ENCODE results near the gene UQCR11. TPM values are rescaled to one million over a fixed set of nuclear protein-coding genes. Genes with fewer than 3 reads are reported as not detected.

UQCR11 gene
- polyA plus RNA-seq, 1 donor (not counting 4 experiments of a cell fraction or from before 2014, with no cell fraction given): 327 TPM

- peaks cover 11% of the 10 kb centered on the region for H3K27me3 ChIP-seq (ENCODE audit: control insufficient read depth, extremely low read depth, insufficient read depth, low read length)
- H3K4me1 ChIP-seq (ENCODE audit: control insufficient read depth, extremely low read depth, insufficient read depth, low read length): no peaks in the 10 kb centered on the region
- peaks cover 13% of the 10 kb centered on the region for H3K79me2 ChIP-seq (ENCODE audit: control insufficient read depth, insufficient read depth, low read length)
- DNase-seq (ENCODE audit: low read depth, low spot score) (no peak), FAIRE-seq (no peak)
- H3K36me3 ChIP-seq (ENCODE audit: control insufficient read depth in 2 of 2, extremely low read depth in 1 of 2, insufficient read depth in 2 of 2, low read length in 2 of 2): no peaks in the 10 kb centered on the region
- dilution Hi-C loops (cut with MboI; ENCODE audit: extremely low pct_ligation_motif_present, low sequenced_read_pairs): no loop called here
- no peaks in the 10 kb centered on the region for H3K9me3 ChIP-seq (ENCODE audit: control insufficient read depth, low read depth, low read length)
- H3K9ac ChIP-seq (ENCODE audit: control insufficient read depth, extremely low read depth, insufficient read depth, low read length): no peak overlapping the region
- H2AFZ ChIP-seq (ENCODE audit: control insufficient read depth, low read length): no peak overlapping the region
- H3K4me2 ChIP-seq (ENCODE audit: control insufficient read depth, extremely low read depth, insufficient read depth, low read depth, low read length): no peak overlapping the region
- H4K20me1 ChIP-seq (ENCODE audit: control insufficient read depth, extremely low read depth, insufficient read depth, low read length): no peaks in the 10 kb centered on the region
- H3K27ac ChIP-seq (ENCODE audit: control insufficient read depth, insufficient read depth, low read length): no peak overlapping the region
- no peak overlapping the region for H3K4me3 ChIP-seq (ENCODE audit: control insufficient read depth in 2 of 3, extremely low read depth in 1 of 3, insufficient read depth in 2 of 3, low read depth in 1 of 3, low read length in 3 of 3)
- no peaks in the 10 kb centered on the region for H3K9me1 ChIP-seq (ENCODE audit: control insufficient read depth, extremely low read depth, insufficient read depth, low read length)
- TF ChIP-seq EZH2 (IDR thresholded peaks at IDR 0.05; ENCODE audit: low read length) (no peak), CTCF (optimal IDR thresholded peaks at IDR 0.05 in 1 of 3, IDR thresholded peaks at IDR 0.05 in 1 of 3, conservative IDR thresholded peaks at IDR 0.05 in 1 of 3; ENCODE audit: extremely low read depth in 1 of 3, insufficient read depth in 2 of 3, low read length in 3 of 3) (no peak)
Observed at GRCh38 chr19:1569997-1570396, 35.3 kb downstream of the UQCR11 start.

GRCh38 chr19:1568320-1569019 is 36.8 kb downstream of the UQCR11 start, which contains the start of gene MEX3D:
Gene MEX3D, minus strand, starts transcription at chr19:1568325. Its CDS starts 267 bp downstream, at chr19:1568058.
- H3K4me3 ChIP-seq (ENCODE audit: control insufficient read depth in 2 of 3, extremely low read depth in 1 of 3, insufficient read depth in 2 of 3, low read depth in 1 of 3, low read length in 3 of 3): peak within 1 kb of the TSS; percentile 64 to 73 (median 71)
- DNase-seq (ENCODE audit: low read depth, low spot score) (no peak), FAIRE-seq (no peak)
- TF ChIP-seq CTCF (optimal IDR thresholded peaks at IDR 0.05 in 1 of 3, IDR thresholded peaks at IDR 0.05 in 1 of 3, conservative IDR thresholded peaks at IDR 0.05 in 1 of 3; ENCODE audit: extremely low read depth in 1 of 3, insufficient read depth in 2 of 3, low read length in 3 of 3): no peak
- TF ChIP-seq EZH2 (IDR thresholded peaks at IDR 0.05; ENCODE audit: low read length): no peak
- no peaks in the 10 kb centered on the region for H3K9me3 ChIP-seq (ENCODE audit: control insufficient read depth, low read depth, low read length)
- peaks cover 11% of the 10 kb centered on the region for H3K27me3 ChIP-seq (ENCODE audit: control insufficient read depth, extremely low read depth, insufficient read depth, low read length)
- no peaks in the 10 kb centered on the region for H3K4me1 ChIP-seq (ENCODE audit: control insufficient read depth, extremely low read depth, insufficient read depth, low read length)
- peaks cover 16% of the 10 kb centered on the region for H3K79me2 ChIP-seq (ENCODE audit: control insufficient read depth, insufficient read depth, low read length)
- H3K4me2 ChIP-seq (ENCODE audit: control insufficient read depth, extremely low read depth, insufficient read depth, low read depth, low read length): peak within 1 kb of the TSS; percentile 73
- peak within 1 kb of the TSS; percentile 56 for H3K9ac ChIP-seq (ENCODE audit: control insufficient read depth, extremely low read depth, insufficient read depth, low read length)
- no peaks in the 10 kb centered on the region for H3K36me3 ChIP-seq (ENCODE audit: control insufficient read depth in 2 of 2, extremely low read depth in 1 of 2, insufficient read depth in 2 of 2, low read length in 2 of 2)
- dilution Hi-C loops (cut with MboI; ENCODE audit: extremely low pct_ligation_motif_present, low sequenced_read_pairs): no loop called here
- H4K20me1 ChIP-seq (ENCODE audit: control insufficient read depth, extremely low read depth, insufficient read depth, low read length): no peaks in the 10 kb centered on the region
- no peaks in the 10 kb centered on the region for H3K9me1 ChIP-seq (ENCODE audit: control insufficient read depth, extremely low read depth, insufficient read depth, low read length)
- H2AFZ ChIP-seq (ENCODE audit: control insufficient read depth, low read length): peak within 1 kb of the TSS; percentile 37
- H3K27ac ChIP-seq (ENCODE audit: control insufficient read depth, insufficient read depth, low read length): no peak within 1 kb of the TSS
